NT2/D1 (cell line): Measurements from ENCODE around the gene ETFA.

Experiments used
- DNase-seq: peaks from one replicate; pipeline ENCODE4 v3.0.0-alpha.2; 2011; ENCODE audit warnings: low read depth, low spot score
- H3K27me3 ChIP-seq: 2 replicates; pipeline ENCODE4 v1.6.0; 2011; ENCODE audit warnings: mild to moderate bottlenecking; ENCODE audit not compliant: insufficient read length, insufficient read depth
- H3K36me3 ChIP-seq: 2 replicates; pipeline ENCODE4 v1.6.1; 2011; ENCODE audit warnings: mild to moderate bottlenecking, low read length, mixed read lengths; ENCODE audit not compliant: insufficient read depth, insufficient read length
- H3K4me1 ChIP-seq: 2 replicates; pipeline ENCODE4 v1.5.1; 2011; ENCODE audit not compliant: insufficient read depth, insufficient read length
- H3K4me3 ChIP-seq: 2 replicates; pipeline ENCODE4 v1.5.1; 2011; ENCODE audit warnings: low read depth; ENCODE audit not compliant: insufficient read length
- H3K9ac ChIP-seq: 2 replicates; pipeline ENCODE4 v1.6.0; 2011; ENCODE audit warnings: low read depth; ENCODE audit not compliant: insufficient read length
- H3K9me3 ChIP-seq: 2 replicates; pipeline ENCODE4 v1.5.1; 2011; ENCODE audit warnings: mild to moderate bottlenecking, low read length; ENCODE audit not compliant: insufficient read depth
- SUZ12 ChIP-seq: IDR thresholded peaks from 2 replicates; pipeline ENCODE4 v1.6.1; 2011; ENCODE audit not compliant: insufficient read length, insufficient read depth; ENCODE audit errors: extremely low read depth
- YY1 ChIP-seq: IDR thresholded peaks from 2 replicates; pipeline ENCODE4 v1.6.1; 2011; ENCODE audit not compliant: insufficient read length, insufficient read depth
- ZNF274 ChIP-seq: IDR thresholded peaks from 2 replicates; pipeline ENCODE4 v1.6.1; 2011; ENCODE audit warnings: mild to moderate bottlenecking, low read depth, low read length

Gene ETFA

DNA sequence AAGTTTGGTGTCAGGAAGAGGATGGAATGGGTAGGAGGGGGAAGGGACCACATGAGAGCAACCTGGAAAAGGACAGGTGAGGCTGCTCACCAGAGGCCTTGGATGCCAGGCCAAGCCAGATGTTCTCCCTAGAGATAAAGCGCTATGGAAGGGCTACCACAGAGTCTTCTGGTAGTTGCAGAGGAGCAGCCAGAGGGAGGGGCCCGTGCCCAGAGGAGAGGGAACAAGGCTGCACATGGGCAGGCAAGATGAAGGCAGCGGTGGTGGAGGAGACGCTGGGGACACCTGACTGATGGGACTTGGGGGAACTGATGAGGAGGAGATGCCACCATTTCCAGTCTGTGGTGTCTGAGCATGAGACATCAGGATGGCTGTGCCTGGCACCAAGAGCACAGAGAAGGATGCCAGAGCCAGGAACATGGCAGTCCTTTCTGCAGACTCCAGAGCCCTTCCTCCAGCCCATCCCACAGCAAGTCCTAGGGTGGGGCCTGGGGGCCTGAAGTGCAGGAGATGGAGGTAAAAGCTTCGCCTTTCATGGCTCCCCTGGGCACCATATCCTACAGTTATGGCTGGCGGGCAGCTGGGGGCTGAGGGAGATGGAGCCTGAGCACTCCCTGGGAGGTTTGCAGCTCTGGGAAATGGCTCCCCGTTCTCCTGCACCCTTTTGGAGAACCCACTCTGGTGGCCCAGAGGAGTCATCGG, 103.0 kb downstream of the ETFA start:
- Histone ChIP-seq H3K4me3 (no peak overlapping the region), H3K36me3 (peaks cover 62% of the 10 kb centered on the region), H3K9me3 (no peaks in the 10 kb centered on the region), H3K27me3 (no peaks in the 10 kb centered on the region), H3K4me1 (no peaks in the 10 kb centered on the region), H3K9ac (no peak overlapping the region)
- TF ChIP-seq SUZ12 (no peak), ZNF274 (no peak), YY1 (no peak)
- no peak for DNase-seq

DNA sequence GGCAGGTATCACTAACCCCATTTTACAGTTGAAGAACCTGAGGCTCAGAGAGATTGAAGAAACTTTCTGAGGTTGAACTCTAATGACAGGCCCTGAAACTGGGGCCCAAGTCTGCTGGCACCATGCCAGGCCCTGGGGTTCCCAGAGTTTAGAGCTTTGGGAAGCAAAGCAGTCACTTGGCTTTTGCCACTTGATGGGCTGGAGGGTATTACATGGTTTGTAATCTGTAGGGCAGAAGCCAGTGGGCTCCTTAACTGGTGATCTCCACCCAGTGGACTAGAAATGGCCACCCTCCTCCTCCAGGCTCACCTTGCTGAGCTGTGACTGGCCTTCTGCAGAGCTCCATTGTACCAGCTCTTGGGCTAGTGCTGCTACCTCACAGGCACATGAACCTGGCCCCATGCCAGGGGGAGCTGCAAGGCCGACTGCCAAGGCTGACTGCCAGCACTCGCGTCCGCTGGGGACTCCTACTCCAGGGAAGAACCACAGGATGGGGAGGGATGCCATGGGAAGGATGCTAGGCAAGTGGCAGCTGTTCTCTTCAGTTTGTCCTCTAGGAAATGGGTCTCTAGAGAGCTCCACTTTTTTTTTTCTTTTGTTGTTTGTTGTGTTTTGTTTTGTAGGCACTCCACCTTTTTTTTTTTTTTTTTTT, 104.8 kb downstream of the ETFA start:
- H3K27me3 ChIP-seq = no peaks in the 10 kb centered on the region
- TF ChIP-seq SUZ12 = no peak
- no peak for TF ChIP-seq YY1
- no peak for TF ChIP-seq ZNF274
- no peak overlapping the region for H3K9ac ChIP-seq
- no peak for DNase-seq
- no peaks in the 10 kb centered on the region for H3K9me3 ChIP-seq
- peaks cover 48% of the 10 kb centered on the region for H3K36me3 ChIP-seq
- no peak overlapping the region for H3K4me3 ChIP-seq
- no peaks in the 10 kb centered on the region for H3K4me1 ChIP-seq

DNA sequence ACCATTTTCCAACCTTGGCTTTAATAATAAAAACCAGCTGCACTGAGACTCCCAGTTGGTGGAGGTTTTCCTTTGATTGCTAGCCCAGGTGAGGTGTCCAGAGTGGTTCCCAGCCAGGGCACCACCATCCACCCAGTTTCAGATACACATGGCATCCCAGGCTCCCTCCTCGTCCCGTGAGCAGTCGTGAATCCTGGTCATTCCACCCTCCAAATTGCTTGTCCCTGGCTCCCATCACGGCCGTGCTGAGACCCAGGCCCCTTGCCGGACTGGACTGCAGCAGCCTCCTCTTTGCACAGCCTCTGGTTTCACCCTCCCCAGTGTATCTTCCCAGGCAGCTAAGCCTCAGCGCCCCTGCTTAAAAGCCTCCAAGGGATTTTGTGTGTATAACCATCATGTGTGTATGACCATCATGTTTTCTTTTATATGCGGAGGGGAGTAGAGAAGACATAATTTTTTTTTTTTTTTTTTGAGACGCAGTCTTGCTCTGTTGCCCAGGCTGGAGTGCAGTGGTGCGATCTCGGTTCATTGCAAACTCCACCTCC, 106.3 kb downstream of the ETFA start:
- Histone ChIP-seq H3K9ac (no peak overlapping the region), H3K9me3 (no peaks in the 10 kb centered on the region), H3K4me1 (peaks cover 12% of the 10 kb centered on the region), H3K27me3 (no peaks in the 10 kb centered on the region), H3K36me3 (peaks cover 36% of the 10 kb centered on the region), H3K4me3 (no peak overlapping the region)
- DNase-seq = no peak
- TF ChIP-seq SUZ12 = no peak

DNA sequence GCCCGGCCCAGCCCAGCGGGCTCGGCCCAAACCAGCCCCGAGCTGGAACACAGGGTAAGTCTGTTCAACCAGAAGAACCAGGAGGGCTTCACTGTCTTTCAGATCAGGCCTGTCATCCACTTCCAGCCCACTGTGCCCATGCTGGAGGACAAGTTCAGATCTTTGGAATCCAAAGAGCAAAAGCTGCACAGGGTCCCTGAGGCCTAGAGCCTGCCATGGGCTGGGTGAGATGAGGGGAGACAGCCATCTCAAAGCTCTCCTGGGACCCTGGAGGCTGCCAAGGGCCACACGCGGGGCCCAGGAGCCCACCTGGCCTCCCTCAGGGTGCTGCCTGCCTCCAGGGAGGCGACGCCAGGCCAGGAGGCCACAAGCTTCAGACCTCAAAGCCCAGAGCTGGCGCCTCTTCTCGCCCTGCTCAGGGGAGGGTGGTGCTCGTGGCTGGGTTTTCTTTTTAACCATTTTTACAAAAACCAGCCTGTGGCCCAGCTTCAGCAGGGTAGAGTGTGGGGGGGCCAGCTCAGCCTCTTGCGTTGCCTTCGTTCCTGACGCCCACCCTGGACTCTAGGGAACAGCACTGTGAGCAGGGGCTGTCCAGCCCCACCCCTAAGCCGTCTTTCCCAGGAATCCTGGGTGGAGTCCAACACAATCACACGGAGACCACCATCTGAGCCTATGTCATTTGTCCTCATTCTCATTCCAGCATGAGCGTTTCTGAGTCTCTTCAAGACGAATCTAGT, 107.0 kb downstream of the ETFA start:
- H3K27me3 ChIP-seq = no peaks in the 10 kb centered on the region
- TF ChIP-seq YY1 (no peak), SUZ12 (no peak), ZNF274 (no peak)
- H3K9ac ChIP-seq = no peak overlapping the region
- no peak for DNase-seq
- peaks cover 29% of the 10 kb centered on the region for H3K36me3 ChIP-seq
- no peaks in the 10 kb centered on the region for H3K9me3 ChIP-seq
- H3K4me1 ChIP-seq = peaks cover 16% of the 10 kb centered on the region
- no peak overlapping the region for H3K4me3 ChIP-seq

DNA sequence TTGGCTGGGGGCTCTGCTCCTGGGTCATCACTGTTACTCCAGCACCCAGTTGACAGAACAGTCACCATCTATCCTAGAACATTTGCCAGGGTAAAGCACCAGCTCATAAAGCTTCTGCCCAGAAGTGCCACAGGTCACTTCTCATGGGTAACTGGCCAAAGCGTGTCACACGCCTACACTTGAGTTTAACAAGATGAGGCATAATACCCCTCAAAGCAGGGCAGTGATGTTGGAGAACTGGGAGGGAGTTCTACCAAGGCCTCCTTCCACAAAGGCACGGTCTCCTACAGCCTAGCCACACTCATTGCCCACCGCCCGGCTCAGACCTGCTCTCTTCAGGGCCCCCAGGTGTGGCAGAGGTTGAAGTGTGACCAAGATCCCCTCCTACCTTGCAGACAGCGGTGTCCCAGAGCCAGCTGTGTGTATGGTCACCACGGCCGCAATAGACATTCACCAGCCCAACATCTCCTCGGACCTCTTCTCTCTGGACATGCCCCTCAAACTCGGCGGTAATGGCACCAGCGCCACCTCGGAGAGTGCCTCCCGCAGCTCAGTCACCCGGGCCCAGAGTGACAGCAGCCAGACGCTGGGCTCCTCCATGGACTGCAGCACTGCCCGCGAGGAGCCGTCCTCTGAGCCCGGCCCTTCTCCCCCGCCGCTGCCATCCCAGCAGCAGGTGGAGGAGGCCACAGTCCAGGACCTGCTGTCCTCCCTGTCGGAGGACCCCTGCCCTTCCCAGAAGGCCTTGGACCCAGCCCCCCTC, 107.7 kb downstream of the ETFA start:
- Histone ChIP-seq H3K9me3 (no peaks in the 10 kb centered on the region), H3K4me1 (peaks cover 17% of the 10 kb centered on the region), H3K36me3 (peaks cover 25% of the 10 kb centered on the region), H3K9ac (no peak overlapping the region), H3K27me3 (no peaks in the 10 kb centered on the region), H3K4me3 (no peak overlapping the region)
- TF ChIP-seq SUZ12 (no peak), ZNF274 (no peak), YY1 (no peak)
- no peak for DNase-seq

DNA sequence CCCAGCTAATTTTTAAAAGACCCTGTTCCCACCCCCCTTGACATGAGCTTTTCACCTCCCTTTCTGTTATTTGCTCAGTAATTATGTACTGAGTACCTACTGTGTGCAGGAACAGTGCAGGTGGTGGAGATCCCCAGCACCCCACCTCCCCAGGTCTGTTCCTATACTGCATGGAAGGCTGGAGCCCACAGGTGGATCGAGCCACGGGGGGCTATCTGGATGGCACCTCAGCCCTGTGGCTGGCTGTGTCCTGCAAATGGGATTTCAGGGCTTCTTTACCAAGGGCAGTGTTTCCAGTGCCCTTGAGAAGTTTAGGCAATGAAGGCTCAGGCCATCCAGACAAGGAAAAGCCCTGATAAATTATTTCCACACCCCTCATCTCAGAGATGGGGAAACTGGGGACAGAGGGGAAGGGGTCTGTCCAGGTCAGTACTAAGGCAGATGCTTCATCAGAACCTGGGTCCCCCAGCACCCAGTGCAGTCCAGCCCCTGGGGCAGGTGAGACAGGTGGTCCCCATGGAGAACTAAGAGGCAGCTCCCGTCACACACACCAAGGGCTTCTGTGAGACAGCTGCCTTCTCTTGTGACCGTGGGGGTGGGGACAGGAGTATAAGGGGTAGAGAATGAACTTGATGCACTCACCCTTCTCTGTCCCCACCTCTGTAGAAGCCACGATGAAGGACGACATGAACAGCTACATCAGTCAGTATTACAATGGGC, 109.6 kb downstream of the ETFA start:
- DNase-seq = no peak
- Histone ChIP-seq H3K27me3 (no peaks in the 10 kb centered on the region), H3K9ac (no peak overlapping the region), H3K36me3 (peaks cover 16% of the 10 kb centered on the region), H3K4me3 (no peak overlapping the region), H3K9me3 (no peaks in the 10 kb centered on the region), H3K4me1 (peaks cover 25% of the 10 kb centered on the region)
- TF ChIP-seq ZNF274 = no peak
